ENCODE results near the gene PLD1.

DNA sequence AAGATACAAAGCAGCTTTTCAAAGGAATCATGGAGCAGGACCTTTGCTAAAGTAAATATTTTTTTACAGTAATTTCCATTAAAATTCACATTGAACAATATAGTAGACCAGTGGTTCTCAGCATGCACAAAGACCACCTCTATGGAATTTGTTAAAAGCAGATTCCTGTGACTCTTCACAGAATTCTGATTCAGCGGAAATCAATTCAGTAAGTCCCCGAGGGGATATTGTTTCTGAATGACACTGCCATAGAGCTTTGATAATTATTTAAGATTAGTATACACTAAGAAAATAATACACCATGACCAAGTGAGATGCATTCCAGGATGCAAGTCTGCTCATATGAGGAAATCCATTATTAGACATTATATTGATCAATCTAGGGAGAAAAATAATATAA lies 188.2 kb downstream of the PLD1 start:
- TF ChIP-seq POLR2A (IDR thresholded peaks at IDR 0.05) (no peak), CTCF (IDR thresholded peaks at IDR 0.05) (no peak), POLR2AphosphoS5 (IDR thresholded peaks at IDR 0.05) (no peak), EP300 (IDR thresholded peaks at IDR 0.05) (no peak)

Measured in gastroesophageal sphincter (tissue), 3 donors.